ENCODE measurements around the gene PPP6R2. TPM values are rescaled to one million over a fixed set of nuclear protein-coding genes. Genes with fewer than 3 reads are reported as not detected.
A peak's percentile ranks its signal among the peaks of the same experiment; 100 is the strongest.

The PPP6R2 gene
- total RNA-seq, 3 donors from 2014 or later: 48.3 to 54.1 (median 49.5) TPM

GRCh38 chr22:50339945-50340879 is 2.9 kb upstream of the PPP6R2 start:
- Histone ChIP-seq H3K36me3 (no peaks in the 10 kb centered on the region), H3K9me3 (no peaks in the 10 kb centered on the region), H3K27ac (no peak overlapping the region), H3K4me3 (no peak overlapping the region), H3K27me3 (no peaks in the 10 kb centered on the region), H3K4me1 (peaks cover 0 to 6% of the 10 kb centered on the region in 2 donors)
- TF ChIP-seq POLR2A (IDR thresholded peaks at IDR 0.05) (no peak), POLR2AphosphoS5 (IDR thresholded peaks at IDR 0.05) (no peak), CTCF (IDR thresholded peaks at IDR 0.05) (no peak)
- intact Hi-C loops (cut with DNase I; ENCODE audit: low total_unique reads): no loop called here
- no peak for DNase-seq (ENCODE audit: low spot score in 2 of 2)

GRCh38 chr22:50341977-50342650 is 1.0 kb upstream of the PPP6R2 start:
- peak overlapping the region in 1 of 2 donors; percentile 30 for H3K27ac ChIP-seq

GRCh38 chr22:50343541-50343935 is 411 bp downstream of the PPP6R2 start:
- TF ChIP-seq POLR2A (IDR thresholded peaks at IDR 0.05) (no peak), CTCF (IDR thresholded peaks at IDR 0.05) (no peak), POLR2AphosphoS5 (IDR thresholded peaks at IDR 0.05) (no peak)
- Histone ChIP-seq H3K36me3 (no peaks in the 10 kb centered on the region), H3K27me3 (no peaks in the 10 kb centered on the region), H3K4me3 (peak overlapping the region; percentile 83 to 99 (median 96)), H3K27ac (peak overlapping the region; percentile 86 to 88), H3K9me3 (no peaks in the 10 kb centered on the region), H3K4me1 (peaks cover 0 to 6% of the 10 kb centered on the region in 2 donors)
- DNase-seq (ENCODE audit: low spot score in 2 of 2): no peak
- intact Hi-C loops (cut with DNase I; ENCODE audit: low total_unique reads): no loop called here

More at GRCh38 chr22:50341977-50342650, 1.0 kb upstream of the PPP6R2 start:
- Histone ChIP-seq H3K27me3 (no peaks in the 10 kb centered on the region), H3K4me3 (peak overlapping the region; percentile 83 to 99 (median 96)), H3K36me3 (no peaks in the 10 kb centered on the region), H3K9me3 (no peaks in the 10 kb centered on the region), H3K4me1 (peaks cover 0 to 6% of the 10 kb centered on the region in 2 donors)
- peak; percentile 81 to 87 for DNase-seq (ENCODE audit: low spot score in 2 of 2)
- intact Hi-C loops (cut with DNase I; ENCODE audit: low total_unique reads): no loop called here
- TF ChIP-seq POLR2A (IDR thresholded peaks at IDR 0.05): no peak
- peak in 2 of 3 donors; percentile 27 to 49 for TF ChIP-seq POLR2AphosphoS5 (IDR thresholded peaks at IDR 0.05)
- TF ChIP-seq CTCF (IDR thresholded peaks at IDR 0.05): peak; percentile 94 to 96 (median 95)

- Histone ChIP-seq H3K27me3 (no peaks in the 10 kb centered on the region), H3K27ac (no peak overlapping the region), H3K36me3 (no peaks in the 10 kb centered on the region), H3K4me1 (peaks cover 0 to 6% of the 10 kb centered on the region in 2 donors), H3K4me3 (peak overlapping the region in 1 of 3 donors; percentile 33), H3K9me3 (no peaks in the 10 kb centered on the region)
- DNase-seq (ENCODE audit: low spot score in 2 of 2): no peak
- no peak for TF ChIP-seq POLR2AphosphoS5 (IDR thresholded peaks at IDR 0.05)
- TF ChIP-seq POLR2A (IDR thresholded peaks at IDR 0.05): no peak
- TF ChIP-seq CTCF (IDR thresholded peaks at IDR 0.05): no peak
- intact Hi-C loops (cut with DNase I; ENCODE audit: low total_unique reads): no loop called here
These were observed 3.3 kb downstream of the PPP6R2 start for GRCh38 chr22:50346470-50346869.

All from breast epithelium (tissue), 4 donors.